HG02970 (cell line): ENCODE measurements around the gene TNNI2.
"Not testable (repeated sequence)": the region's sequence is repeated elsewhere in the genome, so short reads cannot be mapped to it uniquely, and the experiment has no call there.

Experiments
- ATAC-seq: cut with Tn5 transposase; IDR thresholded peaks from one replicate; pipeline ENCODE4 v1.9.1; 2021; ENCODE audit warnings: mild to moderate bottlenecking, moderate library complexity, moderate number of reproducible peaks; ENCODE audit not compliant: unreplicated experiment, low FRiP score

Gene TNNI2

DNA sequence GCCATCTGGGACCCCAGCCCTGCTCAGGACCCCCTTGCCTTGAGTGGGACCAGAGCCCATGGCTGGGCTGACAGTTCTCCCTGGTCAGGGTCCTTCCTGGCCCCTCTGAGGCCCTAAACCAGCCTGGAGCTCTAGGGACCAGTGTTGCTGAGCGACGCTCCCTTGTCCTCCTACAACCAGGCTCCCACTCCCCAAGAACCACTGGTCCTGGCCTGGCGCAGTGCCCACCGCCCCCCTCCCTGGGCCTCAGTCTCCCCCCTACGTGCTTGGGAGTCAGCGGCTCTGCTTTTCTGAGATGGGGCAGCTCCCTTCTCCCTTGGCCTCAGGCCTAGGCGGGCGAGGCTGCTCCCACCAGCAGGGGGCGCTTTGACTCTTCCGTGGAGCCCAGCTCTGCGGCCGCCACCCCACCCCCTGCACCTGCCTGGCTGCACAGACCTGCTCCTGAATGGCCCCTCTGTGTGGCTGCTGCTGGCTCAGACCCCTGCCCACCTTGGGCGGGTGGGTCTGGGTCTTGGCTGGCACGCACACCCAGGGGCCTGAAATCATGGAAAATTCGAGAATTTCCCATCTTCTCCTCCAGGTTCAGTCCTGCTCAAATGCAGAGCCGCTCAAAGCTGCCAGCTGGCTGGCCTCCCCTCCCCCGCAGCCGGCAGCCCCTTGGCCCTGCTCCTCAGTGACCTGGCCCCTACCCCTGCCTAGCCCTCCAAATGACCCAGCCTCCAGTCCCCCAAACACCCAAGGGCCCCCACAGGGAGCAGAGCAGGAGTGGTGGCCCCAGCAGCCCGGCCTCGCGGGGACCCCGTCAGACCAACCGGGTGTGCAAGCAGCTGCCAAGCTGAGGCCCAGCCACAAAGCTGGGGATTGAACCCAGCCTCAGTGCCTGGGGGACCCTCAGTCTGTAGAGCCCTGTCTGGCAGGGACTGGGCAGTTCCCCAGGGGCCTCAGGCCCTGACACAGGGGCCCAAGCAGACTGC, 43.8 kb downstream of the TNNI2 start:
- no peak for ATAC-seq

GRCh38 chr11:1883346-1884302, 44.8 kb downstream of the TNNI2 start:
- no peak for ATAC-seq

DNA sequence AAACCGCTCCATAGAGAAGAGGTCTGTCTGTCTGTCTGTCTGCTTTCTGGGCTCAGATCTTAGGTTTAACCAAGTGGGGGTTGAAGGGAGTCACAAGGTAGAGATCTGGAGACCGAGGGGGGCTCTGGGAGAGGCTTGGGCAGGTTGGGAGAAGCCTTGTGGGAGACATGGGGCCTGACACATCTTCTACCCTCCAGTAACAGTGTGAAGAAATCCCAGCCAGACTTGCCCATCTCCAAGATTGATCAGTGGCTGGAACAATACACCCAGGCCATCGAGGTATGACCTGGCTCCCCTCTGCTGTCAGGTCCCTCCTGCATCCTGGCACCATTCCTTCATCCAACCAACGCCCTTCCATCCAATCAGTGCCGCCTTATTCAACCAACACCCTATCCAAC, 45.5 kb downstream of the TNNI2 start:
- ATAC-seq = no peak

- ATAC-seq = not testable (repeated sequence)
These were observed 47.8 kb downstream of the TNNI2 start for GRCh38 chr11:1886551-1886950.

GRCh38 chr11:1887451-1888346, 48.9 kb downstream of the TNNI2 start:
- ATAC-seq = no peak

DNA sequence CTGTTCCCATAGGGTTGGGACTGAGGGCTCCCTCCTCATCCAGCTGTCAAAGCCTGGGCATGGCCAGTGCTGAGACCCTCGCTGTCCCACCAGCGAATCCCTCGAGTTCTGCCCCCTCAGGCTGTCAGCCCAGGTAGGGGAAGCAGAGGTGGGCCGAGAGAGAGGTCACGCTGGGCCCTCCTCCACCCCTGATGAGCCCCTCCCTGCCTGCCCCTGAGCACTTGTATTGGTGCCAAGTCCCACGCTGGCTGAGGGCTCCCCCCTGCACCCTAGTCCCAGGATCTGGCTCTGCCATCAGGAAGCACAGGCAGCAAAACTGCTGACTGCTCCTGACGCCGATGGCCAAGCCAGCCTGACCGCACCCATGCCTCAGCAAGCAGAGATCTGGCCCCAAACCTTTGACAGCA, 49.6 kb downstream of the TNNI2 start:
- ATAC-seq = no peak

GRCh38 chr11:1888811-1889210, 50.0 kb downstream of the TNNI2 start:
- ATAC-seq = no peak

DNA sequence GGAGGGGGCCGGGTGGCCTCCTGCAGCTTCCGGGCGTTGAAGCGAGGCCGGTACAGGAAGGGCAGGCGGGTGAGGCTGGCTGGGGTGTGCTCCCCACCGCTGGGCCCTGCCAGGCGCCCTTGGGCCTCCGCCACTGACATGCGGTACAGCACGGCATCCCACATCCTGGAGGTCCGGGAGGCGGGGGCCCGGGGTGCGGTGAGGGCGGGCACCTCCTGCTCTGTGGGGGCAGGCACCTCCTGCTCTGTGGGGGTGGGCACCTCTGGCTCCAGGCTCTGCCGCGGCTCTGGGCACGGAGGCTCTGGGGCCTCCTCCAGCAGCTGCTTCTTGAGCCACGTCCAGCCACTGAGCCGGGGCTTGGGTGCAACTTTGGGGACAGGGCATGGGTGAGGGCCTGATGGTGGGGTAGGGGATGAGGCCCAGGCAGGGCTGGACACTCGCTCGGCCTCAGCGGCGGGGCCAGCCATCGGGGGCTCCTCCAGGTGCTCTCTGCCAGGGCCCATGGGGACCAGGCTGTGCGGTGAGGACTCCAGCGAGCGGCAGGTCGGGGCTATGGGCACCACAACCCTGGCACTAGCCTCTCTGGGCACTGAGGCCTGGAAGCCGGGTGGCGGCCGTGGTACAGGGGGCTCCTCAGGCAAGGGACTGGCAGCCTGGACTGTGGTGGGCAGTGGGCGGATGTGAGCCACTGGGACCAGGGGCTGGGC, 50.6 kb downstream of the TNNI2 start:
- ATAC-seq = no peak

- ATAC-seq = no peak
These were observed 51.4 kb downstream of the TNNI2 start for GRCh38 chr11:1889941-1890855.
